ENCODE results near the gene CERS5.
"Not testable (repeated sequence)": the region's sequence is repeated elsewhere in the genome, so short reads cannot be mapped to it uniquely, and the experiment has no call there.

CERS5 gene

GRCh38 chr12:50184261-50184660 is 17.1 kb upstream of the CERS5 start:
- H3K27me3 ChIP-seq (ENCODE audit: control insufficient read depth, insufficient read depth, low read length): no peaks in the 10 kb centered on the region
- peaks cover 4% of the 10 kb centered on the region for H3K4me1 ChIP-seq (ENCODE audit: control insufficient read depth, insufficient read depth, low read length)
- no peak overlapping the region for H3K27ac ChIP-seq (ENCODE audit: low read depth, low read length)
- H3K4me3 ChIP-seq (ENCODE audit: low read length): no peak overlapping the region
- H3K9ac ChIP-seq (ENCODE audit: low read length): no peak overlapping the region
- peaks cover 8% of the 10 kb centered on the region for H3K36me3 ChIP-seq (ENCODE audit: control insufficient read depth, insufficient read depth, low read length)

GRCh38 chr12:50182461-50182860 is 15.3 kb upstream of the CERS5 start:
- no peak overlapping the region for H3K4me3 ChIP-seq (ENCODE audit: low read length)
- no peak overlapping the region for H3K9ac ChIP-seq (ENCODE audit: low read length)
- H3K36me3 ChIP-seq (ENCODE audit: control insufficient read depth, insufficient read depth, low read length): peaks cover 8% of the 10 kb centered on the region
- no peaks in the 10 kb centered on the region for H3K4me1 ChIP-seq (ENCODE audit: control insufficient read depth, insufficient read depth, low read length)
- no peak overlapping the region for H3K27ac ChIP-seq (ENCODE audit: low read depth, low read length)
- no peaks in the 10 kb centered on the region for H3K27me3 ChIP-seq (ENCODE audit: control insufficient read depth, insufficient read depth, low read length)

GRCh38 chr12:50181691-50182090 is 14.5 kb upstream of the CERS5 start:
- no peak overlapping the region for H3K4me3 ChIP-seq (ENCODE audit: low read length)
- H3K9ac ChIP-seq (ENCODE audit: low read length): no peak overlapping the region
- no peak overlapping the region for H3K27ac ChIP-seq (ENCODE audit: low read depth, low read length)
- no peaks in the 10 kb centered on the region for H3K4me1 ChIP-seq (ENCODE audit: control insufficient read depth, insufficient read depth, low read length)
- H3K36me3 ChIP-seq (ENCODE audit: control insufficient read depth, insufficient read depth, low read length): peaks cover 13% of the 10 kb centered on the region
- H3K27me3 ChIP-seq (ENCODE audit: control insufficient read depth, insufficient read depth, low read length): no peaks in the 10 kb centered on the region

GRCh38 chr12:50175716-50176026 is 8.5 kb upstream of the CERS5 start:
- peaks cover 18% of the 10 kb centered on the region for H3K36me3 ChIP-seq (ENCODE audit: control insufficient read depth, insufficient read depth, low read length)
- H3K4me3 ChIP-seq (ENCODE audit: low read length): no peak overlapping the region
- H3K9ac ChIP-seq (ENCODE audit: low read length): no peak overlapping the region
- no peaks in the 10 kb centered on the region for H3K4me1 ChIP-seq (ENCODE audit: control insufficient read depth, insufficient read depth, low read length)
- no peaks in the 10 kb centered on the region for H3K27me3 ChIP-seq (ENCODE audit: control insufficient read depth, insufficient read depth, low read length)
- no peak overlapping the region for H3K27ac ChIP-seq (ENCODE audit: low read depth, low read length)

GRCh38 chr12:50174971-50175715 is 8.0 kb upstream of the CERS5 start:
- Histone ChIP-seq H3K27me3 (ENCODE audit: control insufficient read depth, insufficient read depth, low read length) (no peaks in the 10 kb centered on the region), H3K36me3 (ENCODE audit: control insufficient read depth, insufficient read depth, low read length) (peaks cover 14% of the 10 kb centered on the region), H3K4me3 (ENCODE audit: low read length) (no peak overlapping the region), H3K9ac (ENCODE audit: low read length) (no peak overlapping the region), H3K27ac (ENCODE audit: low read depth, low read length) (no peak overlapping the region), H3K4me1 (ENCODE audit: control insufficient read depth, insufficient read depth, low read length) (no peaks in the 10 kb centered on the region)

GRCh38 chr12:50166799-50167048 is 445 bp downstream of the CERS5 start:
- Histone ChIP-seq H3K4me3 (ENCODE audit: low read length) (peak overlapping the region; percentile 79), H3K36me3 (ENCODE audit: control insufficient read depth, insufficient read depth, low read length) (no peaks in the 10 kb centered on the region), H3K4me1 (ENCODE audit: control insufficient read depth, insufficient read depth, low read length) (no peaks in the 10 kb centered on the region)

GRCh38 chr12:50164963-50165362 is 2.2 kb downstream of the CERS5 start:
- Histone ChIP-seq H3K9ac (ENCODE audit: low read length) (no peak overlapping the region), H3K27ac (ENCODE audit: low read depth, low read length) (no peak overlapping the region)

More at GRCh38 chr12:50166799-50167048, 445 bp downstream of the CERS5 start:
- Histone ChIP-seq H3K27ac (ENCODE audit: low read depth, low read length) (peak overlapping the region; percentile 90), H3K27me3 (ENCODE audit: control insufficient read depth, insufficient read depth, low read length) (no peaks in the 10 kb centered on the region), H3K9ac (ENCODE audit: low read length) (peak overlapping the region; percentile 43)

GRCh38 chr12:50162230-50162629 is 4.9 kb downstream of the CERS5 start:
- Histone ChIP-seq H3K9ac (ENCODE audit: low read length) (no peak overlapping the region), H3K4me3 (ENCODE audit: low read length) (no peak overlapping the region), H3K4me1 (ENCODE audit: control insufficient read depth, insufficient read depth, low read length) (no peaks in the 10 kb centered on the region), H3K27ac (ENCODE audit: low read depth, low read length) (no peak overlapping the region), H3K27me3 (ENCODE audit: control insufficient read depth, insufficient read depth, low read length) (no peaks in the 10 kb centered on the region), H3K36me3 (ENCODE audit: control insufficient read depth, insufficient read depth, low read length) (no peaks in the 10 kb centered on the region)

More at GRCh38 chr12:50164963-50165362, 2.2 kb downstream of the CERS5 start:
- Histone ChIP-seq H3K27me3 (ENCODE audit: control insufficient read depth, insufficient read depth, low read length) (no peaks in the 10 kb centered on the region), H3K4me1 (ENCODE audit: control insufficient read depth, insufficient read depth, low read length) (no peaks in the 10 kb centered on the region), H3K36me3 (ENCODE audit: control insufficient read depth, insufficient read depth, low read length) (no peaks in the 10 kb centered on the region), H3K4me3 (ENCODE audit: low read length) (no peak overlapping the region)

GRCh38 chr12:50160643-50161042 is 6.5 kb downstream of the CERS5 start:
- no peak overlapping the region for H3K9ac ChIP-seq (ENCODE audit: low read length)
- no peak overlapping the region for H3K4me3 ChIP-seq (ENCODE audit: low read length)
- H3K27ac ChIP-seq (ENCODE audit: low read depth, low read length): no peak overlapping the region
- H3K27me3 ChIP-seq (ENCODE audit: control insufficient read depth, insufficient read depth, low read length): no peaks in the 10 kb centered on the region
- H3K36me3 ChIP-seq (ENCODE audit: control insufficient read depth, insufficient read depth, low read length): no peaks in the 10 kb centered on the region
- H3K4me1 ChIP-seq (ENCODE audit: control insufficient read depth, insufficient read depth, low read length): no peaks in the 10 kb centered on the region

GRCh38 chr12:50157259-50157658 is 9.9 kb downstream of the CERS5 start:
- H3K4me1 ChIP-seq (ENCODE audit: control insufficient read depth, insufficient read depth, low read length): no peaks in the 10 kb centered on the region
- no peak overlapping the region for H3K27ac ChIP-seq (ENCODE audit: low read depth, low read length)
- no peaks in the 10 kb centered on the region for H3K36me3 ChIP-seq (ENCODE audit: control insufficient read depth, insufficient read depth, low read length)
- no peak overlapping the region for H3K4me3 ChIP-seq (ENCODE audit: low read length)
- no peak overlapping the region for H3K9ac ChIP-seq (ENCODE audit: low read length)
- H3K27me3 ChIP-seq (ENCODE audit: control insufficient read depth, insufficient read depth, low read length): no peaks in the 10 kb centered on the region

GRCh38 chr12:50156641-50157040 is 10.5 kb downstream of the CERS5 start:
- no peaks in the 10 kb centered on the region for H3K27me3 ChIP-seq (ENCODE audit: control insufficient read depth, insufficient read depth, low read length)

GRCh38 chr12:50154947-50155346 is 12.2 kb downstream of the CERS5 start:
- not testable (repeated sequence) for H3K27me3 ChIP-seq (ENCODE audit: control insufficient read depth, insufficient read depth, low read length); H3K4me3 ChIP-seq (ENCODE audit: low read length); H3K36me3 ChIP-seq (ENCODE audit: control insufficient read depth, insufficient read depth, low read length); H3K4me1 ChIP-seq (ENCODE audit: control insufficient read depth, insufficient read depth, low read length); H3K27ac ChIP-seq (ENCODE audit: low read depth, low read length); H3K9ac ChIP-seq (ENCODE audit: low read length)

More at GRCh38 chr12:50156641-50157040, 10.5 kb downstream of the CERS5 start:
- Histone ChIP-seq H3K9ac (ENCODE audit: low read length) (no peak overlapping the region), H3K4me3 (ENCODE audit: low read length) (no peak overlapping the region), H3K36me3 (ENCODE audit: control insufficient read depth, insufficient read depth, low read length) (no peaks in the 10 kb centered on the region), H3K27ac (ENCODE audit: low read depth, low read length) (no peak overlapping the region), H3K4me1 (ENCODE audit: control insufficient read depth, insufficient read depth, low read length) (no peaks in the 10 kb centered on the region)

- no peaks in the 10 kb centered on the region for H3K36me3 ChIP-seq (ENCODE audit: control insufficient read depth, insufficient read depth, low read length)
- H3K27ac ChIP-seq (ENCODE audit: low read depth, low read length): no peak overlapping the region
- no peaks in the 10 kb centered on the region for H3K27me3 ChIP-seq (ENCODE audit: control insufficient read depth, insufficient read depth, low read length)
- no peak overlapping the region for H3K9ac ChIP-seq (ENCODE audit: low read length)
- H3K4me1 ChIP-seq (ENCODE audit: control insufficient read depth, insufficient read depth, low read length): no peaks in the 10 kb centered on the region
- H3K4me3 ChIP-seq (ENCODE audit: low read length): no peak overlapping the region
Observed at GRCh38 chr12:50151047-50151687, 16.0 kb downstream of the CERS5 start.

Measured in rectal smooth muscle tissue (tissue), 1 donor.